Neural cell (in vitro differentiated cells): ENCODE measurements around the gene PLPP1.

ENCODE experiments used
- POLR2AphosphoS5 ChIP-seq: IDR thresholded peaks from 2 replicates; pipeline ENCODE4 v1.6.1; 2012
- TF ChIP-seq, protein P1 (sequence below): fragments of 450-650 bp; IDR thresholded peaks from 2 replicates; pipeline ENCODE4 v1.5.1; 2014; ENCODE audit warnings: antibody characterized with exemption, mild to moderate bottlenecking, moderate library complexity; ENCODE audit not compliant: poor library complexity, severe bottlenecking

GRCh38 chr5:55407059-55407684 lies 127.6 kb downstream of the PLPP1 start:
- TF ChIP-seq, protein P1, sequence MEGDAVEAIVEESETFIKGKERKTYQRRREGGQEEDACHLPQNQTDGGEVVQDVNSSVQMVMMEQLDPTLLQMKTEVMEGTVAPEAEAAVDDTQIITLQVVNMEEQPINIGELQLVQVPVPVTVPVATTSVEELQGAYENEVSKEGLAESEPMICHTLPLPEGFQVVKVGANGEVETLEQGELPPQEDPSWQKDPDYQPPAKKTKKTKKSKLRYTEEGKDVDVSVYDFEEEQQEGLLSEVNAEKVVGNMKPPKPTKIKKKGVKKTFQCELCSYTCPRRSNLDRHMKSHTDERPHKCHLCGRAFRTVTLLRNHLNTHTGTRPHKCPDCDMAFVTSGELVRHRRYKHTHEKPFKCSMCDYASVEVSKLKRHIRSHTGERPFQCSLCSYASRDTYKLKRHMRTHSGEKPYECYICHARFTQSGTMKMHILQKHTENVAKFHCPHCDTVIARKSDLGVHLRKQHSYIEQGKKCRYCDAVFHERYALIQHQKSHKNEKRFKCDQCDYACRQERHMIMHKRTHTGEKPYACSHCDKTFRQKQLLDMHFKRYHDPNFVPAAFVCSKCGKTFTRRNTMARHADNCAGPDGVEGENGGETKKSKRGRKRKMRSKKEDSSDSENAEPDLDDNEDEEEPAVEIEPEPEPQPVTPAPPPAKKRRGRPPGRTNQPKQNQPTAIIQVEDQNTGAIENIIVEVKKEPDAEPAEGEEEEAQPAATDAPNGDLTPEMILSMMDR, result peak; percentile 21
- no peak for TF ChIP-seq POLR2AphosphoS5
